BJ (cell line): Measurements from ENCODE around the gene STRIP1. TPM values are rescaled to one million over a fixed set of nuclear protein-coding genes. Genes with fewer than 3 reads are reported as not detected.

Experiments used
- CTCF ChIA-PET: fragments of 350-600 bp; formaldehyde crosslinking; extraction: SDS; loops from one replicate; lab custom pipeline; 2021; ENCODE audit warnings: antibody characterized with exemption, inconsistent platforms; lab: Yijun Ruan, JAX
- POLR2A ChIA-PET: fragments of 300-600 bp; sonication (Branson Sonifier 250); formaldehyde crosslinking; extraction: SDS; loops from one replicate; lab custom pipeline; 2021; ENCODE audit warnings: antibody characterized with exemption; lab: Charles Lee
- DNase-seq: peaks from one replicate; pipeline ENCODE4 v3.0.0-alpha.2; 2011; ENCODE audit warnings: low read depth
- H3K27me3 ChIP-seq: 2 replicates; pipeline ENCODE4 v1.6.0; 2011; ENCODE audit warnings: low read length; ENCODE audit not compliant: control insufficient read depth, insufficient read depth
- H3K36me3 ChIP-seq: 2 replicates; pipeline ENCODE4 v1.5.1; 2011; ENCODE audit warnings: low read length; ENCODE audit not compliant: control insufficient read depth, insufficient read depth
- H3K4me3 ChIP-seq: 2 replicates; pipeline ENCODE4 v1.5.1; 2011; ENCODE audit warnings: low read depth, mild to moderate bottlenecking, control low read depth, low read length
- CTCF ChIP-seq: IDR thresholded peaks from 2 replicates; pipeline ENCODE4 v1.5.1; 2011; ENCODE audit warnings: low read depth, mild to moderate bottlenecking, control low read depth, inconsistent platforms, low read length, moderate library complexity; ENCODE audit not compliant: insufficient read depth
- polyA plus RNA-seq: library from polyadenylated mRNA; depleted of rRNA; stranded (reverse); fragments of >200 nt; gene quantifications from 2 replicates; pipeline ENCODE4 v1.2.3, GENCODE V29; 2011

Gene STRIP1
- polyA plus RNA-seq, 1 experiment, result 46.2 TPM

- TF ChIP-seq CTCF, result no peak
- CTCF ChIA-PET, result interaction anchor here (1.2 to 4.2 kb wide), 3 partner anchors 8 to 233 kb away, joined by 5 to 61 read pairs (median 50); partner anchors contain the start of gene AHCYL1
- H3K27me3 ChIP-seq, result no peaks in the 10 kb centered on the region
- H3K36me3 ChIP-seq, result peaks cover 9% of the 10 kb centered on the region
- H3K4me3 ChIP-seq, result no peak overlapping the region
- POLR2A ChIA-PET, result no interaction called here
- no peak for DNase-seq
Measured at GRCh38 chr1:110008971-110009565, 25.4 kb upstream of the STRIP1 start.

GRCh38 chr1:110011527-110012041 lies 22.8 kb upstream of the STRIP1 start:
- H3K36me3 ChIP-seq, result peaks cover 17% of the 10 kb centered on the region
- no peak for DNase-seq
- ChIA-PET CTCF (interaction anchor here (0.6 to 4.2 kb wide), 18 partner anchors 9 to 479 kb away, joined by 3 to 61 read pairs (median 4); partner anchors contain the start of genes AHCYL1, GNAI3 and STRIP1), POLR2A (interaction anchor here (0.6 kb wide), 2 partner anchors 27 to 100 kb away, joined by 4 to 6 read pairs; partner anchors contain the start of gene AHCYL1)
- peak; percentile 69 for TF ChIP-seq CTCF
- H3K4me3 ChIP-seq, result no peak overlapping the region
- no peaks in the 10 kb centered on the region for H3K27me3 ChIP-seq

GRCh38 chr1:110012100-110012780 lies 22.2 kb upstream of the STRIP1 start:
- TF ChIP-seq CTCF, result no peak
- DNase-seq, result no peak
- peaks cover 20% of the 10 kb centered on the region for H3K36me3 ChIP-seq
- CTCF ChIA-PET, result interaction anchor here (0.5 to 4.2 kb wide), 16 partner anchors 8 to 479 kb away, joined by 3 to 61 read pairs (median 4); partner anchors contain the start of genes AHCYL1, GNAI3 and STRIP1
- POLR2A ChIA-PET, result interaction anchor here (0.6 kb wide), 1 partner anchor 100 kb away, joined by 4 read pairs; no protein-coding TSS in a partner anchor
- no peak overlapping the region for H3K4me3 ChIP-seq
- H3K27me3 ChIP-seq, result no peaks in the 10 kb centered on the region

- H3K27me3 ChIP-seq, result no peaks in the 10 kb centered on the region
Measured at GRCh38 chr1:110017792-110018191, 16.6 kb upstream of the STRIP1 start.

More at GRCh38 chr1:110017792-110018191, 16.6 kb upstream of the STRIP1 start:
- ChIA-PET CTCF (interaction anchor here (0.8 to 1.2 kb wide), 3 partner anchors 9 to 33 kb away, joined by 3 to 5 read pairs (median 3); partner anchors contain the start of gene AHCYL1), POLR2A (no interaction called here)
- Histone ChIP-seq H3K36me3 (peaks cover 38% of the 10 kb centered on the region), H3K4me3 (no peak overlapping the region)
- no peak for TF ChIP-seq CTCF
- DNase-seq, result no peak
